Bronchial epithelial cell (primary cell): ENCODE measurements around the gene STBD1. TPM values are rescaled to one million over a fixed set of nuclear protein-coding genes. Genes with fewer than 3 reads are reported as not detected.
A peak's percentile ranks its signal among the peaks of the same experiment; 100 is the strongest.

Experiments used
- DNase-seq: peaks from one replicate; pipeline ENCODE4 v3.0.0-alpha.2; 2010; ENCODE audit warnings: low read depth
- FAIRE-seq: peaks from 2 replicates; lab custom pipeline; 2011; peaks lifted over from hg19 to GRCh38; lab: Jason Lieb, UNC
- H3K27me3 ChIP-seq: 2 replicates; pipeline ENCODE4 v1.5.1; 2011; ENCODE audit warnings: low read length; ENCODE audit not compliant: control insufficient read depth, insufficient read depth
- H3K36me3 ChIP-seq: 2 replicates; pipeline ENCODE4 v1.5.1; 2011; ENCODE audit warnings: low read length; ENCODE audit not compliant: control insufficient read depth, insufficient read depth
- H3K4me3 ChIP-seq: 2 replicates; pipeline ENCODE4 v1.5.1; 2011; ENCODE audit warnings: mild to moderate bottlenecking, low read depth, low read length, control low read depth
- total RNA-seq: library from RNA; depleted of rRNA; stranded (reverse); fragments of >200 nt; gene quantifications from 2 replicates; pipeline ENCODE4 v1.2.1, GENCODE V29; 2014
- TF ChIP-seq, protein P1 (sequence below): IDR thresholded peaks from 2 replicates; pipeline ENCODE4 v1.5.1; 2011; ENCODE audit warnings: mild to moderate bottlenecking, moderate library complexity, low read length, control low read depth, inconsistent platforms; ENCODE audit not compliant: insufficient read depth, severe bottlenecking

The STBD1 gene
- total RNA-seq, 1 donor from 2014 or later: 10.0 TPM

DNA sequence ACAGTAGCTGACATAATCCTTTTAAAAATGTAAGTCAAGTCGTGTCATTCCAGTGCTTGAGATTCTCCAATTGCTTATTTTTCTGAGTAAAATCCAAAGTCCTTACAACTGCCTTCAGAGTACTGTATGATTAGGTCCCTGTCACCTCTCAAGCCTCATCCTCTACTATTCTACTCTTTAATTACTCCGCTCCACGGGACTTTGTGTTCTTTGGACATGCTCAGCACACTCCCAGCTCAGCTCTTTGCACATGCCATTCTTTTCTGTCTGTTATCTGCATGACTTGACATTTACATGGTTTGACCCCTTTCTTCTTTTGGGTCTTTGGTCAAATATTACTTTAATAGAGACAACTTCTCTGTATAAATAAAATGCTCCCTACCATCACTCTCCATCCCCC, 39.9 kb upstream of the STBD1 start:
- no peak for DNase-seq
- no peak for FAIRE-seq
- TF ChIP-seq, protein P1, sequence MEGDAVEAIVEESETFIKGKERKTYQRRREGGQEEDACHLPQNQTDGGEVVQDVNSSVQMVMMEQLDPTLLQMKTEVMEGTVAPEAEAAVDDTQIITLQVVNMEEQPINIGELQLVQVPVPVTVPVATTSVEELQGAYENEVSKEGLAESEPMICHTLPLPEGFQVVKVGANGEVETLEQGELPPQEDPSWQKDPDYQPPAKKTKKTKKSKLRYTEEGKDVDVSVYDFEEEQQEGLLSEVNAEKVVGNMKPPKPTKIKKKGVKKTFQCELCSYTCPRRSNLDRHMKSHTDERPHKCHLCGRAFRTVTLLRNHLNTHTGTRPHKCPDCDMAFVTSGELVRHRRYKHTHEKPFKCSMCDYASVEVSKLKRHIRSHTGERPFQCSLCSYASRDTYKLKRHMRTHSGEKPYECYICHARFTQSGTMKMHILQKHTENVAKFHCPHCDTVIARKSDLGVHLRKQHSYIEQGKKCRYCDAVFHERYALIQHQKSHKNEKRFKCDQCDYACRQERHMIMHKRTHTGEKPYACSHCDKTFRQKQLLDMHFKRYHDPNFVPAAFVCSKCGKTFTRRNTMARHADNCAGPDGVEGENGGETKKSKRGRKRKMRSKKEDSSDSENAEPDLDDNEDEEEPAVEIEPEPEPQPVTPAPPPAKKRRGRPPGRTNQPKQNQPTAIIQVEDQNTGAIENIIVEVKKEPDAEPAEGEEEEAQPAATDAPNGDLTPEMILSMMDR: no peak
- no peaks in the 10 kb centered on the region for H3K36me3 ChIP-seq
- H3K27me3 ChIP-seq: no peaks in the 10 kb centered on the region
- no peak overlapping the region for H3K4me3 ChIP-seq

DNA sequence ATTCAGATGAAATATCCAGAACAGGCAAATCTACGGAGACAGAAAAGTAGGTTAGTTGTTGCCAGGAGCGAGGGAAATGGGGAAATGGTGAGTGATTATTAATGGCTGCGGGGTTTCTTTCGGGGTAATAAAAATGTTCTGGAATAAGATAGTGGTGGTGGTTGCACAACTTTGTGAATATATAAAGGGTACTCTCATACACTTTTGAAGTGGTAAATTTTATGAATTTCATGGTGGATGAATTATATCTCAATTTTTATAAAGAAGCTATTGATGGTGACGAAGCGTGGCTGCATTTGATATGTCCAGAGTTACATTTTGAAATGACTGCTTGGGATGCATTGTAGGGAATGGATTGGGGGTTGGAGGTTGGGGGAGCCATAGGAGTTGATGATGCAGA, 38.7 kb upstream of the STBD1 start:
- DNase-seq (no peak), FAIRE-seq (no peak)
- no peaks in the 10 kb centered on the region for H3K36me3 ChIP-seq
- no peak overlapping the region for H3K4me3 ChIP-seq
- no peaks in the 10 kb centered on the region for H3K27me3 ChIP-seq
- TF ChIP-seq, protein P1: no peak

DNA sequence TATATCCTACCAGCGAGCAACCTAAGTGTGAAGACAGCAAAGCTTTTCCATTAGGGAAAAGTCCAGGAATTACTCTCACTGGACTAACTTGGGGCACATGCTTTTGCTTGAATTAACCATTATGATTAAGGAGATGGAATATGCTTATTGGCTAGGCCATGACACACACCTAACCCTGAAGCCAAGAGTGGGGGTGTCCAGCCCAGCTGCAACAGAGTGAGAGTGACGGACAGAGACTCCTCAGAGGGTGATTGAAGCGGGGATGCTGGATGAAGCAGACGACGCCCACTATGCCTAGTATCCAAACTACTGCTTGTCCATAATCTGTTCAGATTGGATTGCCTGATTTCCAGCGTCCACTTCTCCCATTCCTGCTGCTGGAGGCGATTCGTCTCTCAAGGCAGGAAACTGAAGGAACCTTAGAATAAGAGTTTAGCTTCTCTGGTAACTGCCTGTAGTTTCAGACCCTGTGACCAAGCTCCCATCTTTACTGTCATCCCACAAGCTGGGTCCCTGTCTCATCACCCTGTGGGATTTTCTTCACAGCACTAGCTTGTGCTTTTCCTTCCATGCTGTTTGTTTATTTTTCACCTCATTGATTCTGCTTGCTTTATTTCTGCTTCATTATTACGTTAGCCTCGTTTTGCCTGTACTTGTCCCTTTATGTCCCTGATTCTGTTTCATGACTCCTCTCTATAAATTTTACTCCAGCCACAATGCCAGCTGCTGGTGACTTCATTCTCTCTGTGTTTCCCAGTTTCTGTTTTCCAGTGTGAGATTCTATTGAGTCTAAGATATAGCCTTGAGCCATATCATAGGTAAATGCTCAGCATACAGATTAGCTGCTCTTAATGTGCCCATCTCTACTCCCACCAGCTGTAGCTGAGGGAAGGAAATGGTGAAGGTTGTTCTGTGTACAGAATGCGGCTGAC, 36.0 kb upstream of the STBD1 start:
- Histone ChIP-seq H3K27me3 (no peaks in the 10 kb centered on the region), H3K36me3 (no peaks in the 10 kb centered on the region), H3K4me3 (no peak overlapping the region)
- DNase-seq: peak; percentile 38
- TF ChIP-seq, protein P1: no peak
- no peak for FAIRE-seq

DNA sequence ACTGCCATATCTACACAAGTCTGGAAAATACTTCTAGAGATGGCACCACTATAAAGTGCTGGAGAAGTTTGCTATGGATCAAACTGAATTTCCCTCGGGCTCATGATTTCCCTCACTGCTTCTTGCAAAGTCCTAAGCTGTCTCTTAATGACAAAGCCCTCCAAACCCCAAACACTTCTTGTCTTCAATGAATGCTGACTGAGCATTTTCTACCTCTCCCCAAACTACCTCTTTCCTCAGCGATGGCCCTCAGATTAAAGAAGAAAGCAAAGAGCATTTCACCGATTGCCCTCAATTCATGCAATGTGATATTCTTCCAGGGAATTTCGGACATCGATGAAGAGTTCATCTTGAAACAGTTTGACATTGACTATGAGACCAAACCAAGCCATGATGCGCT, 35.3 kb upstream of the STBD1 start:
- Histone ChIP-seq H3K36me3 (no peaks in the 10 kb centered on the region), H3K27me3 (no peaks in the 10 kb centered on the region), H3K4me3 (no peak overlapping the region)
- FAIRE-seq (no peak), DNase-seq (no peak)
- TF ChIP-seq, protein P1: no peak

DNA sequence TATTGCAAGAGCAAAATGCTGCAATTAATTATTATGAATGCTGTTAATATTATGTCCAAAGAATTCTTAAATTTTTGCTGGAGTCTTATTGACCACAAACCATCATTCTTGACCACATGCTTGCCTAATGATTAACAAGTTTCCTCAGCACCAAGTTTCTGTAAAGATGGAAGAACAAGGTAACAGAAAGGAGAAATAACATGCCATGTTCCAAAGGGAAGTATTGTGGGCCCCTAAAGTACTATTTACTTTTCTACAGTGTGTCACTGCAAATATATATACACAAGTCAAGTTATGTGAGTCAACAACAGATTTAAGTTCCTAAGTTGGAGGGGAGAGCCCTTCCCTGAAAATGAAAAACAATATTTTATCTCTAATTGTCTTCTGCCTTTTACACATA, 34.5 kb upstream of the STBD1 start:
- TF ChIP-seq, protein P1: no peak
- no peaks in the 10 kb centered on the region for H3K36me3 ChIP-seq
- FAIRE-seq: no peak
- no peak for DNase-seq
- H3K4me3 ChIP-seq: no peak overlapping the region
- H3K27me3 ChIP-seq: no peaks in the 10 kb centered on the region

DNA sequence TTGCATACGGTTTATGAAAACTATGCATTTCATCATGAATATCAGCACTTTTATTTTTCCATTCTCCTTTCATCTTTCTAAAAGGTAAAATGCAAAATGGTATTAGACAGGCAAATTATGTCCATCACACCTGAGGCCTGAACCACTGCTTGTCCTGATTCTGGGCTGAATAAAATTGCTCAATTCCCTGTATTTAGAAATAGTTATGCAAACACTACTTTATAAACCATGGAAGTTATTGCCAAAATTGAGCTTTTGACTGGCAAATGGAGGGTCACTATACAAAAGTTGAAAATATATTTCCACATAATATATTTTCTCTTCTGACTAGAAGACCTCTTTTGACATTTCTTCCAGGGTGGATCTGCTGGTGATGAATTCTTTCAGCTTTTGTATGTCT, 34.0 kb upstream of the STBD1 start:
- TF ChIP-seq, protein P1: no peak
- DNase-seq: no peak
- H3K4me3 ChIP-seq: no peak overlapping the region
- H3K36me3 ChIP-seq: no peaks in the 10 kb centered on the region
- no peaks in the 10 kb centered on the region for H3K27me3 ChIP-seq
- FAIRE-seq: no peak
